CD4-positive, CD25-positive, alpha-beta regulatory T cell (primary cell): Measurements from ENCODE around the gene PRLR. TPM values are rescaled to one million over a fixed set of nuclear protein-coding genes. Genes with fewer than 3 reads are reported as not detected.
"Not testable (repeated sequence)": the region's sequence is repeated elsewhere in the genome, so short reads cannot be mapped to it uniquely, and the experiment has no call there.

ENCODE experiments used
- ATAC-seq, 2 donors: fragments of 150-1000 bp; cut with Tn5 transposase; one replicate each; pipeline ENCODE4 v1.10.0; 2021; ENCODE audit warnings: low read depth in 2 of 2, moderate number of reproducible peaks in 2 of 2, moderate library complexity in 1 of 2
- DNase-seq, 3 donors: peaks; one replicate each; pipeline versions ENCODE4 v3.0.0 to v3.0.0-alpha.2; 2012 to 2022; ENCODE audit warnings: mixed read lengths in 1 of 3
- H3K27ac ChIP-seq: one replicate; pipeline ENCODE4 v1.7.0; 2013; ENCODE audit warnings: mild to moderate bottlenecking, low read length; ENCODE audit not compliant: insufficient read depth, poor library complexity, severe bottlenecking
- H3K27me3 ChIP-seq: one replicate; pipeline ENCODE4 v1.7.0; 2013; ENCODE audit warnings: low read length; ENCODE audit not compliant: control insufficient read depth, insufficient read depth
- H3K36me3 ChIP-seq: one replicate; pipeline ENCODE4 v1.7.0; 2013; ENCODE audit warnings: mild to moderate bottlenecking, low read length, moderate library complexity; ENCODE audit not compliant: control insufficient read depth, insufficient read depth
- H3K4me1 ChIP-seq: 2 replicates; pipeline ENCODE4 v1.7.0; 2013; ENCODE audit warnings: mild to moderate bottlenecking, low read length; ENCODE audit not compliant: insufficient read depth, control insufficient read depth, poor library complexity, severe bottlenecking
- H3K4me3 ChIP-seq: one replicate; pipeline ENCODE4 v1.7.0; 2013; ENCODE audit warnings: low read depth, mild to moderate bottlenecking, low read length, moderate library complexity
- H3K9me3 ChIP-seq, 2 experiments: 1 replicate in 1 of 2; 2 replicates in 1 of 2; pipeline ENCODE4 v1.7.0; 2013; ENCODE audit warnings: low read length in 2 of 2, mild to moderate bottlenecking in 1 of 2, moderate library complexity in 1 of 2; ENCODE audit not compliant: control insufficient read depth in 2 of 2
- H3K27ac Mint-ChIP-seq, 3 donors: one replicate each; pipeline ENCODE4 v1.8.0; 2020 to 2022; ENCODE audit warnings: mild to moderate bottlenecking in 3 of 3, mixed read lengths in 3 of 3, moderate library complexity in 2 of 3
- H3K27me3 Mint-ChIP-seq: one replicate; pipeline ENCODE4 v1.8.0; 2022; ENCODE audit warnings: mild to moderate bottlenecking, mixed read lengths
- H3K36me3 Mint-ChIP-seq: one replicate; pipeline ENCODE4 v1.8.0; 2020; ENCODE audit warnings: mixed read lengths
- H3K4me1 Mint-ChIP-seq, 4 donors: one replicate each; pipeline ENCODE4 v1.8.0; 2020 to 2022; ENCODE audit warnings: mixed read lengths in 4 of 4, mild to moderate bottlenecking in 1 of 4
- H3K4me3 Mint-ChIP-seq, 4 donors: one replicate each; pipeline ENCODE4 v1.8.0; 2020 to 2022; ENCODE audit warnings: mild to moderate bottlenecking in 4 of 4, mixed read lengths in 4 of 4, moderate library complexity in 3 of 4
- H3K9me3 Mint-ChIP-seq, 7 donors: one replicate each; pipeline ENCODE4 v1.8.0; 2020 to 2022; ENCODE audit warnings: mixed read lengths in 7 of 7, mild to moderate bottlenecking in 3 of 7, moderate library complexity in 2 of 7
- polyA plus RNA-seq, 4 donors: library from polyadenylated mRNA; unstranded; fragments of 300-500 nt; fragmentation: Illumina TruSeq; gene quantifications; one replicate each; pipeline ENCODE4 v1.2.3, GENCODE V29; 2021
- total RNA-seq: library from RNA; stranded (reverse); gene quantifications from one replicate; pipeline ENCODE4 v1.2.3, GENCODE V29; 2022

The PRLR gene
- total and polyA plus RNA-seq, 5 donors from 2014 or later, result not detected

DNA sequence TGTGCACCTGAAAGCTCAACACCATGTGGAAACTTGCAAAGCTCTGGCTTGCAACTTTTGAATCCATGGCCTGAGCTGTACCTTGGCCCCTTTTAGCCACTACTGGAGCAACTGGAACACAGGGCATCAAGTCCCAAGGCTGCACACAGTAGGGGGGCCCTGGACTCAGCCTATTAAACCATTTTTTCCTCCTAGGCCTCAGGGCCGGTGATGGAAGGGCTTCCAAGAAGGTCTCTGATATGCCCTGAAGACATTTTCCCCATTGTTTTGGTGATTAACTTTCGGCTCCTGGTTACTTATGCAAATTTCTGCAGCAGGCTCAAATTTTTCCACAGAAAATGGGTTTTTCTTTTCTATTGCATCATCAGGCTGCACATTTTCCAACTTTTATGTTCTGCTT, 22.7 kb upstream of the PRLR start:
- H3K27ac Mint-ChIP-seq, result no peak overlapping the region

DNA sequence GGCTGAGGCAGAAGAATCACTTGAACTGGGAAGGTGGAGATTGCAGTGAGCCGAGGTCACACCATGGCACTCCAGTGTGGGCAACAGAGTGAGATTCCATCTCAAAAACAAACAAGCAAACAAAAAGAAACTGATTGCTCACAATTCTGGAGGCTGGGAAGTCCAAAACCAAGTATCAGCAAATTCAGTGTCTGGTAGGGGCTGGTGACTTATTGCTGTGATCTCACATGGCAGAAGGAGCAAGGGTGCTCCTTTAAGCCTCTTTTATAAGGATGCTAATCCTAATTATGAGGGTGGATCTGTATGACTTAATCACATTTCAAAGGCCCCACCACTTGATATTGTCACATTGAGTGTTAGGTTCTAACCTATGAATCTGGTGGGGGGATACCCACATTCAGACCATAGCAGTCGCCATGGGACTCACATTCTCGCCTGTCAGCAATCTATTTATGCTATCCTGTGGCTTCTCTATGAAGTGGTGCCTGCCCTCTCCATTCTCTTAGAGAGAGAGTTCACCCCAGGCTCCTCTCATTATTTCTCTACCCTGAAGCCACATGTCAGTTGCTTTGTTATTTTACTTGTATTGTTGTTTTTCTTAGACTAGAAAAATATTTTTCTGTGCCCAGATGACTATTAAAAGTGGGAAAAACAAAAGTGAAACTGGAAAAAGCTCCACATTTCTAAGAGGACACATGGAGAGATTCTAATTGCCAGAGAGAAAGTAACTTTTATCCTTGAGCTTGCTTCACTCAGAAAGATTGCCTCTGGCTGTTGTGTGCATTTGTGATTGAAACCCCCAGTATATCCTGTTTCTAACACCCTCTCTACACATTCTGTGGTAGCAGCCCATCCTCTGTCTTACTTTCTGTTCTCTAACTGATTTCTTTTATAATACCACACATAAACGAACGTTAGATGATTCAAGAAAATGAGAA, 18.8 kb upstream of the PRLR start:
- Mint-ChIP-seq H3K4me3 (peak overlapping the region in 2 of 4 donors; percentile 4 to 51), H3K27ac (no peak overlapping the region), H3K36me3 (no peaks in the 10 kb centered on the region), H3K4me1 (peaks cover 0 to 5% (median 1%) of the 10 kb centered on the region in 4 donors), H3K9me3 (peaks cover 0 to 13% (median 5%) of the 10 kb centered on the region in 7 donors), H3K27me3 (no peaks in the 10 kb centered on the region)
- DNase-seq (no peak), ATAC-seq (no peak)
- H3K9me3 ChIP-seq, result peaks cover 5% of the 10 kb centered on the region in 2 experiments
- H3K4me1 ChIP-seq, result no peaks in the 10 kb centered on the region
- H3K36me3 ChIP-seq, result no peaks in the 10 kb centered on the region
- peak overlapping the region; percentile 16 for H3K4me3 ChIP-seq
- H3K27ac ChIP-seq, result no peak overlapping the region
- no peaks in the 10 kb centered on the region for H3K27me3 ChIP-seq

More for the DNA sequence above, 22.7 kb upstream of the PRLR start:
- Histone ChIP-seq H3K27ac (no peak overlapping the region), H3K4me1 (no peaks in the 10 kb centered on the region), H3K36me3 (no peaks in the 10 kb centered on the region), H3K9me3 (peaks cover 5% of the 10 kb centered on the region in 2 experiments), H3K27me3 (no peaks in the 10 kb centered on the region), H3K4me3 (no peak overlapping the region)
- no peak for DNase-seq
- ATAC-seq, result no peak
- H3K4me3 Mint-ChIP-seq, result no peak overlapping the region
- H3K36me3 Mint-ChIP-seq, result no peaks in the 10 kb centered on the region
- peaks cover 0 to 23% (median 8%) of the 10 kb centered on the region in 7 donors for H3K9me3 Mint-ChIP-seq
- H3K27me3 Mint-ChIP-seq, result no peaks in the 10 kb centered on the region
- H3K4me1 Mint-ChIP-seq, result peaks cover 0 to 5% (median 1%) of the 10 kb centered on the region in 4 donors

DNA sequence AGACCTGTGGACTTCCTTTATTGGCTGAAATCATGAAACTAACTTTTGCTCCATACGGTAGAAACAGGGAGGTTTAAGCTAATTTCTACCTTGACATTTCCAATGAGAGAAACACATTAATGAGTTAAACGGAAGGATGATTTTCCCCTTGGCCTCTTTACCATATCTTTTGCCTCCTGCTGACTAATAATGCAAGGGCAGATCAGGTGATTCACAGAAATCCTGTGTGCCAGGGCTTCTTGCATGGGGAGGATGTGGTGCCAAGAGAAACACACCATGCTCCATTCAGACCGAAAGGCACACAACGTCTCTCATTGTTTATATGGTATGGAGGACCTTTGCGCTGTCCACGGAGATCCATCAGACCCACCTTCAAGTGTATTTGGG, 17.4 kb upstream of the PRLR start:
- Mint-ChIP-seq H3K27me3 (no peaks in the 10 kb centered on the region), H3K27ac (peak overlapping the region in 1 of 3 donors; percentile 26), H3K9me3 (peaks cover 0 to 8% (median 3%) of the 10 kb centered on the region in 7 donors), H3K4me1 (peaks cover 0 to 5% (median 1%) of the 10 kb centered on the region in 4 donors), H3K4me3 (no peak overlapping the region), H3K36me3 (no peaks in the 10 kb centered on the region)
- Histone ChIP-seq H3K36me3 (no peaks in the 10 kb centered on the region), H3K4me1 (no peaks in the 10 kb centered on the region), H3K4me3 (no peak overlapping the region), H3K27ac (no peak overlapping the region), H3K27me3 (no peaks in the 10 kb centered on the region), H3K9me3 (no peaks in the 10 kb centered on the region)
- DNase-seq (no peak), ATAC-seq (no peak)

DNA sequence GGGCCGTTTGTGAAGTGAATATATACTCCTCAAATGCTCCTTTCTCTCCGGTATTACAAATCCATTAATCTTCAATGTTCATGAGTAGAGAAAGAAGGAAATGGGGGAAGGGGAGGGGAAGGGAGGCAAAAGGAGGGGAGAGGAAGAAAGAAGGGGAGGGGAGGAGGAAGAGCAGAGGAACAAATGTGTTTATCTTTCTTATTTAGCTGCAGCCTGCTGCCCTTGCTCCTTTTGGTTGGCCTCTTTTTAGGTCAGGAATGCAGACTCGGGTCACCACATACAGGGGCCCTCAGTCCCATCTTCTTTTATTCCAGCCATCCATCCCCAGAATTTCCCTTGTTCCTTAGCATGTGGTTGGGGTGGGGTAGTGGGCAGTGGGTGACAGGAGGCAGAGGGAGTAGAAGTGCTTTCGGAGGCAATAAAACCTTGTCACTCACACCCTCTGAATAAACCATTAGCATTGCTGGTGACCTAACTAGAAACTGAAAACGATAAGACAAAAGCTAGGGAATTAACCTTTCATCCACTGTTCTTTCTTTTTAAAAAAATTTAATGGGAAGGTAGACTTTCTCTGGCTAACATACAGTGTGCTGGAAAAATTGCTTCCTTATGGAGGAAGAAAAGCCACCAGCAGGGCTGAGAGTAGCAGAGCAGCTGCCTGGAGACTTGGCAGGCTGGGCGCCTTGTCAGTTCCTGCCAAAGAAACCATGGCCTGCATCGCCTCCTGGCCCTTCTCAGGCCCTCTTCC, 16.8 kb upstream of the PRLR start:
- no peak overlapping the region for H3K4me3 ChIP-seq
- peaks cover 0 to 5% (median 1%) of the 10 kb centered on the region in 4 donors for H3K4me1 Mint-ChIP-seq
- H3K27me3 Mint-ChIP-seq, result no peaks in the 10 kb centered on the region
- H3K9me3 ChIP-seq, result no peaks in the 10 kb centered on the region
- H3K36me3 ChIP-seq, result no peaks in the 10 kb centered on the region
- no peak overlapping the region for H3K4me3 Mint-ChIP-seq
- ATAC-seq (no peak), DNase-seq (no peak)
- H3K27me3 ChIP-seq, result no peaks in the 10 kb centered on the region
- no peaks in the 10 kb centered on the region for H3K36me3 Mint-ChIP-seq
- peaks cover 0 to 9% (median 3%) of the 10 kb centered on the region in 7 donors for H3K9me3 Mint-ChIP-seq
- H3K27ac ChIP-seq, result no peak overlapping the region
- H3K27ac Mint-ChIP-seq, result peak overlapping the region in 1 of 3 donors; percentile 26
- H3K4me1 ChIP-seq, result no peaks in the 10 kb centered on the region

DNA sequence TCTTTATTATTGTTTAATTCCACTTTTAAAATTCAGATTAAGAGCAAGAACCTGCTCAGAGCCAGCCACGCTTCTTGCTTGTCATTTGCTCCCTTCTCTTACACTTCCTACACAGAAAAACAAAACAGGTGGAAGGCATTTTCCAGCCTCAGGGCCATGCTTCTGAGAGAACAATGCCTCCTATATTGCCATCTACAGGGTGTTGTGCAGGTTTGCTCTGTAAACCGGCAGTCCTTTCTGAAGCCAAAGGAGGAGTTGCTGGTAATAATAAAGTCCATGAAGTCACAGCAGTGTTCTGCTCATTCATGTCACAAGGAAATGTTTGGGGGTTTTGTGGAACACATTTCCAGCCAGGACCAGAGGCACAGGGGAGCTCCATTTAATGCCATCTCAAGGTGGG, 16.1 kb upstream of the PRLR start:
- Mint-ChIP-seq H3K27ac (no peak overlapping the region), H3K4me1 (peaks cover 0 to 5% (median 1%) of the 10 kb centered on the region in 4 donors), H3K36me3 (no peaks in the 10 kb centered on the region), H3K27me3 (no peaks in the 10 kb centered on the region), H3K4me3 (no peak overlapping the region), H3K9me3 (peaks cover 0 to 9% (median 0%) of the 10 kb centered on the region in 7 donors)
- H3K27me3 ChIP-seq, result no peaks in the 10 kb centered on the region
- DNase-seq (no peak), ATAC-seq (no peak)
- H3K4me1 ChIP-seq, result no peaks in the 10 kb centered on the region
- H3K9me3 ChIP-seq, result no peaks in the 10 kb centered on the region
- H3K27ac ChIP-seq, result no peak overlapping the region
- no peak overlapping the region for H3K4me3 ChIP-seq
- no peaks in the 10 kb centered on the region for H3K36me3 ChIP-seq

DNA sequence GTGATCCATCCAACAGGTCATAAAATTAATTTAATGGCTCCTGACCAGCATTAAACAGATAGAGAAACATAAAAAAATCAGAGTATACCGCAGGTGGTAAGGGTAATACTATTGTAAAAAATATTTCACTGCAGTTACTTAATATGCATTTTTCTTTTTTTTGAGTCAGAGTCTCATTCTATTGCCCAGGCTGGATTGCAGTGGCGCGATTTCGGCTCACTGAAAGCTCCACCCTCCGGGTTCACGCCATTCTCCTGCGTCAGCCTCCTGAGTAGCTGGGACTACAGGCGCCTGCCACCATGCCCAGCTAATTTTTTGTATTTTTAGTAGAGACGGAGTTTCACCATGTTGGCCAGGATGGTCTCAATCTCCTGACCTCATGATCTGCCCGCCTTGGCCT, 15.1 kb upstream of the PRLR start:
- H3K4me1 ChIP-seq, H3K9me3 Mint-ChIP-seq, H3K27me3 ChIP-seq, H3K4me1 Mint-ChIP-seq, H3K36me3 Mint-ChIP-seq, H3K4me3 Mint-ChIP-seq, H3K9me3 ChIP-seq, H3K27ac ChIP-seq, DNase-seq, H3K36me3 ChIP-seq, H3K4me3 ChIP-seq, ATAC-seq, H3K27ac Mint-ChIP-seq, H3K27me3 Mint-ChIP-seq: not testable (repeated sequence)

DNA sequence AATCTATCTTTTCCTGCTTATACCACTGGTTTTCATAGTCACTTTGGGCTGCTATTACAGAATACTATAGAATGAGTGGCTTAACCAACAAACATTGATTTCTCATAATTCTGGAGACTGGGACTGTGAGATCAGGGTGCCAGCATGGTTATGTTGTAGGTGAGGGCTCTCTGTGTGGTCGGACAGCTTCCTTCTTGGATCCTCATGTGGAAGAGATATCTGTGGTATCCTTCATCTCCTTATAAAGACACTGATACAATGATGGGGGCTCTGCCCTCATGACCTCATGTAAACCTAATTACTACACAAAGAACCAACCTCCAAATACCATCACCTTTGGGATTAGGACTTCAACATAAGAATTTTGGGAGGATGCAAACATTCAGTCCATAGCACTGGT, 13.9 kb upstream of the PRLR start:
- Histone ChIP-seq H3K4me1 (no peaks in the 10 kb centered on the region), H3K4me3 (no peak overlapping the region), H3K36me3 (no peaks in the 10 kb centered on the region), H3K27ac (no peak overlapping the region), H3K27me3 (no peaks in the 10 kb centered on the region), H3K9me3 (no peaks in the 10 kb centered on the region)
- Mint-ChIP-seq H3K27me3 (no peaks in the 10 kb centered on the region), H3K4me3 (no peak overlapping the region), H3K9me3 (peaks cover 0 to 6% (median 0%) of the 10 kb centered on the region in 7 donors), H3K36me3 (no peaks in the 10 kb centered on the region), H3K4me1 (peaks cover 0 to under 1% (median 0%) of the 10 kb centered on the region in 4 donors), H3K27ac (no peak overlapping the region)
- ATAC-seq (no peak), DNase-seq (no peak)
